Ovary (tissue), 9 donors: ENCODE data around the gene CEP128. TPM values are rescaled to one million over a fixed set of nuclear protein-coding genes. Genes with fewer than 3 reads are reported as not detected.

ENCODE experiments used
- DNase-seq, 5 donors: peaks; one replicate each; pipeline ENCODE4 v3.0.0-alpha.2; 2019 to 2020
- H3K27ac ChIP-seq, 2 donors: fragments of 200-600 bp; one replicate each; pipeline versions ENCODE4 v1.5.1 to v1.8.0; 2019 to 2022
- H3K27me3 ChIP-seq: fragments of 200-600 bp; one replicate; pipeline ENCODE4 v1.8.0; 2022
- H3K36me3 ChIP-seq: fragments of 200-600 bp; sonication (generic); one replicate; pipeline ENCODE4 v1.5.1; 2019
- H3K4me1 ChIP-seq: one replicate; pipeline ENCODE4 v1.8.1; 2013; ENCODE audit warnings: mild to moderate bottlenecking, moderate library complexity; ENCODE audit not compliant: insufficient read depth
- H3K4me3 ChIP-seq: fragments of 200-600 bp; sonication (generic); one replicate; pipeline ENCODE4 v1.5.1; 2017
- H3K9me3 ChIP-seq, 2 donors: fragments of 200-600 bp in 1 of 2; sonication (generic) in 1 of 2; one replicate each; pipeline versions ENCODE4 v1.5.1 to v1.8.1; 2013 to 2019; ENCODE audit warnings: mild to moderate bottlenecking in 1 of 2, moderate library complexity in 1 of 2
- CTCF ChIP-seq, 3 donors: fragments of 450-650 bp in 2 of 3; fragments of 200-600 bp in 1 of 3; IDR thresholded peaks; one replicate each; pipeline versions ENCODE4 v1.5.1 to v1.8.0; 2016 to 2022; ENCODE audit warnings: antibody characterized with exemption in 3 of 3, mild to moderate bottlenecking in 1 of 3
- EP300 ChIP-seq: sonication (generic); formaldehyde crosslinking; IDR thresholded peaks from one replicate; pipeline ENCODE4 v1.6.1; 2017; ENCODE audit warnings: antibody characterized with exemption
- POLR2A ChIP-seq: fragments of 450-650 bp; IDR thresholded peaks from one replicate; pipeline ENCODE4 v1.6.1; 2017; ENCODE audit warnings: antibody characterized with exemption, mild to moderate bottlenecking, moderate library complexity
- WGBS, 3 donors: extraction: QIAGEN DNeasy Blood & Tissue Kit in 1 of 3; methylation state at CpG; one replicate each; pipeline versions ENCODE4 v1.1.5 to v1.1.7; 2013 to 2017; 5-methylcytosine and 5-hydroxymethylcytosine counted together
- intact Hi-C, 4 donors: fragments of 100-400 bp; cut with DNase I; formaldehyde crosslinking; loops; one replicate each; pipeline versions ENCODE4 v1.11.0 to v1.15.1; 2022 to 2023
- polyA plus RNA-seq, 2 donors: library from polyadenylated mRNA; stranded (reverse); fragments of 200-250 nt in 1 of 2; fragments of 350-450 nt in 1 of 2; fragmentation: Illumina TruSeq in 1 of 2; extraction: RNeasy Lipid Tissue Mini Kit (QIAGEN cat#74804) in 1 of 2; gene quantifications; one replicate each; pipeline ENCODE4 v1.2.3, GENCODE V29; 2013 to 2014
- total RNA-seq, 7 donors: library from RNA; depleted of rRNA in 2 of 7; stranded (reverse); fragments of >200 nt in 2 of 7; fragmentation: NEBNext Ultra II Directional in 3 of 7; extraction: Animal tissue kit (Norgen Biotek cat#: 25700) in 3 of 7; gene quantifications; one replicate each; pipeline versions ENCODE4 v1.1.0 to v1.2.4, GENCODE V29; 2016 to 2023
- donor health status: DM: no; HTN: no; CAD: no; lungs with moderate emphysema.
- donor health status: DM: no; HTN: no; CAD: no.
- donor health status: Bipolar disorder and iron deficiency.
- donor health status: DM: yes; HTN: yes; CAD: no.
- donor health status: DM: no; HTN: no; CAD: no.
- donor health status: DM: yes; HTN: yes; CAD: no.

CEP128 gene
- total and polyA plus RNA-seq, 9 donors: 1.5 to 14.3 (median 6.4) TPM

- Histone ChIP-seq H3K36me3 (no peaks in the 10 kb centered on the region), H3K27ac (no peak overlapping the region), H3K4me1 (peaks cover 6% of the 10 kb centered on the region), H3K9me3 (no peaks in the 10 kb centered on the region), H3K27me3 (no peaks in the 10 kb centered on the region), H3K4me3 (no peak overlapping the region)
- DNase-seq: no peak
- 12 to 30% (median 18%) methylated on average over 2 of the region's 2 CpGs for WGBS, 3 donors
- intact Hi-C loops: no loop called here
- TF ChIP-seq EP300 (no peak), POLR2A (no peak), CTCF (IDR thresholded peaks at IDR 0.05) (no peak)
These were observed 446.8 kb downstream of the CEP128 start for GRCh38 chr14:80494769-80495168.

DNA sequence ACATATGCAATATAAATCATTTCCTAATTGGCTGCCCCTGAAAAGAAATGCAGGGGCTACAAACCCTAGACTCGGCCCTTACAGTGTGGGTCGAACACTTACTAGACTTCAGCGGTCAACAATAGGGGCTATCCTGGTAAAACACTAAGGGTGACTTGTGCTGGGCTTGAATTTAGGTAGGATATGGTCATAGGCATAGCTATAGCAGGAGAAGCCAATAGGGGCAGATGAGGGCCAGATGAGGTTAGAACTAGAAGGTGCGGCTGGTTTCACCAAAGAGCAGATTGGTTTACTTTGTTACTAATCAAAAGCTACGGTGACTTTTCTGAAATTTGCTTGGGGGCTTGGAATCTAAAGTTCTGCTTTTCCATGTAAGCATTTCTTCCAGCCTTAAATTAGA, 447.9 kb downstream of the CEP128 start:
- Histone ChIP-seq H3K36me3 (no peaks in the 10 kb centered on the region), H3K9me3 (no peaks in the 10 kb centered on the region), H3K4me1 (peaks cover 6% of the 10 kb centered on the region), H3K27ac (no peak overlapping the region), H3K27me3 (no peaks in the 10 kb centered on the region), H3K4me3 (no peak overlapping the region)
- intact Hi-C loops: no loop called here
- no peak for TF ChIP-seq POLR2A
- no peak for TF ChIP-seq EP300
- no peak for TF ChIP-seq CTCF (IDR thresholded peaks at IDR 0.05)
- WGBS, 3 donors: 63 to 66% (median 64%) methylated on average over 5 of the region's 5 CpGs
- DNase-seq: no peak

- intact Hi-C loops: no loop called here
- peaks cover 6% of the 10 kb centered on the region for H3K4me1 ChIP-seq
- H3K27me3 ChIP-seq: no peaks in the 10 kb centered on the region
- TF ChIP-seq CTCF (IDR thresholded peaks at IDR 0.05) (no peak), POLR2A (no peak), EP300 (no peak)
- no peak overlapping the region for H3K4me3 ChIP-seq
- no peaks in the 10 kb centered on the region for H3K36me3 ChIP-seq
- H3K27ac ChIP-seq: no peak overlapping the region
- H3K9me3 ChIP-seq: no peaks in the 10 kb centered on the region
- DNase-seq: no peak
- 69 to 86% (median 79%) methylated on average over 2 of the region's 2 CpGs for WGBS, 3 donors
These were observed 449.9 kb downstream of the CEP128 start for GRCh38 chr14:80491650-80492049.

DNA sequence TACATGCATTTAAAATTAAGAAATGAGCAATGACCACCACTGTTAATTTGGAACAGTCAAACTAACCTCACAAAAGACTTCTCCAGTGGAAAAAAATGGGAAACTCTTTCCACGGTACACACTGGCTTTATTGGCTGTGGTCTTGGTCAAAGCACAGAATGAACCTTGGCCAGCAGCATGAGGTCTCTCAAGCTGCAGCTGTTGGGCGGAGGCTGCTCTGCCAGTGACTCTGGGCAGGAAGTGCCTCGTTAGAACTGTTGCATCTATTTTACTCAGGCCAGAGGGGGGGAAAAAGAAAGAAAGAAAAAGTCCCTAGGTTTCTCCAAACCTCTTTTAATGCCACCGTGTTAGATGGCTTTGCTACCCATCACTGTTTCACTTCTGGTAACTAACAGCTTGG, 450.4 kb downstream of the CEP128 start:
- H3K27me3 ChIP-seq: no peaks in the 10 kb centered on the region

More for the DNA sequence above, 450.4 kb downstream of the CEP128 start:
- H3K27ac ChIP-seq: no peak overlapping the region
- H3K4me3 ChIP-seq: no peak overlapping the region
- TF ChIP-seq POLR2A (no peak), EP300 (no peak), CTCF (IDR thresholded peaks at IDR 0.05) (no peak)
- peaks cover 6% of the 10 kb centered on the region for H3K4me1 ChIP-seq
- intact Hi-C loops: no loop called here
- H3K36me3 ChIP-seq: no peaks in the 10 kb centered on the region
- no peaks in the 10 kb centered on the region for H3K9me3 ChIP-seq
- DNase-seq: peak in 3 of 5 donors; percentile 14 to 67 (median 24)
- WGBS, 3 donors: 26 to 36% (median 35%) methylated on average over 4 of the region's 4 CpGs
